Activated CD4-positive, alpha-beta T cell treated with anti-CD3 and anti-CD28 coated beads, Interleukin-2, amount 10 ng/mL, durations not matched to agents 24 days and 14 days (primary cell): ENCODE results near the gene RPIA. TPM values are rescaled to one million over a fixed set of nuclear protein-coding genes. Genes with fewer than 3 reads are reported as not detected.
"Not testable (repeated sequence)": the region's sequence is repeated elsewhere in the genome, so short reads cannot be mapped to it uniquely, and the experiment has no call there.

Experiments
- DNase-seq: peaks from one replicate; pipeline ENCODE4 v3.0.0; 2022
- H3K27ac Mint-ChIP-seq: one replicate; pipeline ENCODE4 v1.8.0; 2022; ENCODE audit warnings: mild to moderate bottlenecking, mixed read lengths
- H3K27me3 Mint-ChIP-seq: one replicate; pipeline ENCODE4 v1.8.0; 2022; ENCODE audit warnings: mixed read lengths
- H3K36me3 Mint-ChIP-seq: one replicate; pipeline ENCODE4 v1.8.0; 2022; ENCODE audit warnings: low read depth, mild to moderate bottlenecking, mixed read lengths
- H3K4me1 Mint-ChIP-seq: one replicate; pipeline ENCODE4 v1.8.0; 2021; ENCODE audit warnings: mixed read lengths
- H3K4me3 Mint-ChIP-seq: one replicate; pipeline ENCODE4 v1.8.0; 2022; ENCODE audit warnings: mild to moderate bottlenecking, moderate library complexity, mixed read lengths
- H3K9me3 Mint-ChIP-seq: one replicate; pipeline ENCODE4 v1.8.0; 2021; ENCODE audit warnings: mixed read lengths
- intact Hi-C: fragments of 100-400 bp; cut with micrococcal nuclease; formaldehyde crosslinking; loops from one replicate; pipeline ENCODE4 v1.15.1; 2023
- total RNA-seq: library from RNA; stranded (reverse); gene quantifications from 2 replicates; pipeline ENCODE4 v1.2.3, GENCODE V29; 2022

Gene RPIA
- total RNA-seq: 80.6 and 86.5 TPM in 2 replicates

GRCh38 chr2:88691339-88692183 is at the start of gene RPIA:
TSS of gene RPIA (plus strand) at chr2:88691673. CDS start at chr2:88691699, 26 bp downstream.
- peaks cover 45% of the 10 kb centered on the region for H3K4me1 Mint-ChIP-seq

DNA sequence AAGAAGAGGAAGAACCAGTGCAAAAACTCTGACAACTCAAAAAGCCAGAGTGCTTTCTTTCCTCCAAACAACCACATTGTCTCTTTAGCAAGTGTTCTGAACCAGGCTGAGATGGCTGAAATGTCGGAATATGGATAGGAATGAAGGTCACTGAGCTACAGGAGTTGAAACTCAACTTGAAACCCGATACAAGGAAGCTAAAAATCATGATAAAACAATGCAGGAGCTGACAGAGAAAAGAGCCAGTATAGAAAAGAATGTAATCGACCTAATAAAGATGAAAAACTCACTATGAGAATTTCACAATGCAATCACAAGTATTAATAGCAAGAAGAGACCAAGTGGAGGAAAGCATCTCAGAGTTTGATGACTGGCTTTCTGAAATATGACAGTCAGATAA is 49.2 kb upstream of the RPIA start:
- DNase-seq: no peak
- Mint-ChIP-seq H3K27me3 (peaks cover 11% of the 10 kb centered on the region), H3K36me3 (peaks cover 10% of the 10 kb centered on the region), H3K4me3 (no peak overlapping the region), H3K4me1 (peaks cover 55% of the 10 kb centered on the region), H3K9me3 (peaks cover 10% of the 10 kb centered on the region), H3K27ac (no peak overlapping the region)
- intact Hi-C loops: no loop called here

More at GRCh38 chr2:88691339-88692183, at the start of gene RPIA:
- intact Hi-C loops: loop anchor here (1.0 to 2.0 kb wide), 4 partner anchors 53 to 91 kb away; partner anchors contain the start of gene EIF2AK3
- Mint-ChIP-seq H3K9me3 (no peaks in the 10 kb centered on the region), H3K36me3 (peaks cover 6% of the 10 kb centered on the region), H3K27me3 (no peaks in the 10 kb centered on the region), H3K4me3 (peak within 1 kb of the TSS; percentile 99), H3K27ac (peak within 1 kb of the TSS; percentile 97)
- peak; percentile 100 for DNase-seq

- H3K4me3 Mint-ChIP-seq: peak overlapping the region; percentile 8
- H3K36me3 Mint-ChIP-seq, H3K27ac Mint-ChIP-seq, DNase-seq, H3K9me3 Mint-ChIP-seq, intact Hi-C loops: not testable (repeated sequence)
- H3K4me1 Mint-ChIP-seq: peaks cover 29% of the 10 kb centered on the region
- peaks cover 11% of the 10 kb centered on the region for H3K27me3 Mint-ChIP-seq
Observed at GRCh38 chr2:88645291-88645882, 46.1 kb upstream of the RPIA start.

GRCh38 chr2:88651646-88652045 is 39.8 kb upstream of the RPIA start:
- DNase-seq: no peak
- Mint-ChIP-seq H3K4me3 (no peak overlapping the region), H3K4me1 (no peaks in the 10 kb centered on the region), H3K9me3 (no peaks in the 10 kb centered on the region), H3K36me3 (no peaks in the 10 kb centered on the region), H3K27me3 (no peaks in the 10 kb centered on the region), H3K27ac (no peak overlapping the region)
- intact Hi-C loops: no loop called here

GRCh38 chr2:88654714-88655113 is 36.8 kb upstream of the RPIA start:
- no peaks in the 10 kb centered on the region for H3K4me1 Mint-ChIP-seq
- H3K4me3 Mint-ChIP-seq: no peak overlapping the region
- no peak overlapping the region for H3K27ac Mint-ChIP-seq
- DNase-seq: no peak
- intact Hi-C loops: no loop called here
- H3K36me3 Mint-ChIP-seq: no peaks in the 10 kb centered on the region
- H3K27me3 Mint-ChIP-seq: no peaks in the 10 kb centered on the region
- no peaks in the 10 kb centered on the region for H3K9me3 Mint-ChIP-seq

DNA sequence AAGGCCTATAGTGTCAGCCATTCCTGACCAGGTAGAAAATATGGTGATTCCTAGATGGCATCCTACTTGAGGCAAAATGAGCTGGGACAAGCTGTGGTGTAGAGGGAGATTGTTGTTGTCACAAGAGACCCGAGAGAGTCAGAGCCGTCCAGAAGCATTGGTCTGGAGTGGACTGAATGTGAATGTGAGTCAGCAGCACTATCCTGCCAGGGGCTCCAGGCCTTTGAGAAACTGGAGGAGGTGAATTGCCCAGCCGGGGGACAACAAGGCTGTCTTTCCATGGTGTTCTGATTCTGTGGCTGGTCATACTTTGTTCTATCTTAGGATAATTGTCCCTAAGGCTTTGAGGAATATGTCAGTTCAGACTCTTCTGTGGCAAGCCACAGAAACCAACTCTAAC is 34.8 kb upstream of the RPIA start:
- Mint-ChIP-seq H3K27ac (no peak overlapping the region), H3K9me3 (peaks cover 3% of the 10 kb centered on the region), H3K4me3 (no peak overlapping the region), H3K36me3 (no peaks in the 10 kb centered on the region), H3K4me1 (no peaks in the 10 kb centered on the region), H3K27me3 (no peaks in the 10 kb centered on the region)
- DNase-seq: no peak
- intact Hi-C loops: no loop called here

GRCh38 chr2:88657131-88657530 is 34.3 kb upstream of the RPIA start:
- DNase-seq: no peak
- no peaks in the 10 kb centered on the region for H3K27me3 Mint-ChIP-seq
- H3K4me1 Mint-ChIP-seq: no peaks in the 10 kb centered on the region
- no peak overlapping the region for H3K4me3 Mint-ChIP-seq
- peaks cover 3% of the 10 kb centered on the region for H3K9me3 Mint-ChIP-seq
- H3K36me3 Mint-ChIP-seq: no peaks in the 10 kb centered on the region
- intact Hi-C loops: no loop called here
- no peak overlapping the region for H3K27ac Mint-ChIP-seq

DNA sequence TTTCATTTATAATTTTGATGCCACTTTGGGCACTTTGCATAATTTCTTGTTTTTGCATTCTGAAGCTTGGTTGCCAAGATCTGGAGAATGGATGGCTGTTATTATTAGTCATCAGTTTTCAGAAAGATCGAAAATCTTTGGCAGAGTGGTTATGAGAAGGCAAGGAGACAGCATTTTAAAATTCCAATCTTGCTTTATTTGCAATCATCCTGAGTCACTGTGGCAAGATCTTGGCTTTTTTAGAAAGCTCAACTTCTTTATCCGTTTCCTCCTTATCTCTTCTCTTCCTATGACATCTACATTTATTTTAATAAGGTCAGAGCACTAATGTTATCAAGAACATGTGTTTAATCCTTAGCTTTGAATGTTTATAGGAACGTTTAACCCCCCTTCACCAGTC is 33.1 kb upstream of the RPIA start:
- intact Hi-C loops: no loop called here
- Mint-ChIP-seq H3K9me3 (peaks cover 3% of the 10 kb centered on the region), H3K36me3 (no peaks in the 10 kb centered on the region), H3K27ac (no peak overlapping the region), H3K4me3 (no peak overlapping the region), H3K27me3 (no peaks in the 10 kb centered on the region), H3K4me1 (no peaks in the 10 kb centered on the region)
- DNase-seq: no peak

GRCh38 chr2:88658881-88659537 is 32.5 kb upstream of the RPIA start:
- no peak for DNase-seq
- Mint-ChIP-seq H3K4me1 (no peaks in the 10 kb centered on the region), H3K36me3 (no peaks in the 10 kb centered on the region), H3K27ac (no peak overlapping the region), H3K9me3 (peaks cover 3% of the 10 kb centered on the region), H3K4me3 (no peak overlapping the region), H3K27me3 (no peaks in the 10 kb centered on the region)
- intact Hi-C loops: no loop called here

DNA sequence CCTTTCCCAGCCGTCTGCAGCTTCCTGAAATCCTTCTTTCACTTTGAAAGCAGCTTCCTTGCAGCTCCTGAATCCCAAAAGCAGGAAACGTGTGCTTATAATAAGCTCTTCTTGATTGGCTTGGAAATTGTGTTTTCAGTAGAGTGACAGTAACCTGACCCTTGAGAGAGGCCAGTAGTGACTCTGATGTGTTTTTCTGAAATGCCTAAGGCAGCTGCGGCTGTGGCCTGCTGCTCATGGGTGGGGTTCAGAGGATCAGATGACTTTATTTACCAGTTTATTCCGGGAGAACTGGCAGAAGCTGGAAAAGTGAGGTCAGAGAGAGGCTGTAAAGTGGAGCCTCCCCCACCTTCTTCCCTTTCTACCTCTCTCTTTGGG is 31.9 kb upstream of the RPIA start:
- no peaks in the 10 kb centered on the region for H3K36me3 Mint-ChIP-seq
- H3K4me1 Mint-ChIP-seq: no peaks in the 10 kb centered on the region
- intact Hi-C loops: no loop called here
- no peaks in the 10 kb centered on the region for H3K27me3 Mint-ChIP-seq
- no peak overlapping the region for H3K27ac Mint-ChIP-seq
- no peak overlapping the region for H3K4me3 Mint-ChIP-seq
- peaks cover 3% of the 10 kb centered on the region for H3K9me3 Mint-ChIP-seq
- DNase-seq: no peak

DNA sequence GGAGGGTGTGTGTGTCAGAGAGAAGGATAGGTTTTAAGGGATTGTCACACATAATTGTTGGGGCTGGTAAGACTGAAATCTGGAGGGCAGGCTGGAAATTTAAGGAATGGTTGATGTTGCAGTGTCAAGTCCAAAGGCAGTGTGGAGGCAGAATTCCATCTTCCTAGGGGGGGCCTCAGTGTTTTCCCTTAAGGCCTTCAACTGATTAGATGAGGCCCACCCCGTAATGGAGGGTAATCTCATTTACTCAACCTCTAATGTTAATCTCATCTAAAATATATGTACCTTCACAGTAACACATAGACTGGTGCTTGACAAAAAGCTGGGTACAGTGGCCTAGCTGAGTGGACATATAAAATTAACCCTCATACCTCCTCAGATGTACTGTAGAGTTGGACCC is 30.9 kb upstream of the RPIA start:
- Mint-ChIP-seq H3K9me3 (peaks cover 3% of the 10 kb centered on the region), H3K4me1 (no peaks in the 10 kb centered on the region), H3K4me3 (no peak overlapping the region), H3K27ac (no peak overlapping the region), H3K36me3 (no peaks in the 10 kb centered on the region), H3K27me3 (no peaks in the 10 kb centered on the region)
- DNase-seq: no peak
- intact Hi-C loops: no loop called here

DNA sequence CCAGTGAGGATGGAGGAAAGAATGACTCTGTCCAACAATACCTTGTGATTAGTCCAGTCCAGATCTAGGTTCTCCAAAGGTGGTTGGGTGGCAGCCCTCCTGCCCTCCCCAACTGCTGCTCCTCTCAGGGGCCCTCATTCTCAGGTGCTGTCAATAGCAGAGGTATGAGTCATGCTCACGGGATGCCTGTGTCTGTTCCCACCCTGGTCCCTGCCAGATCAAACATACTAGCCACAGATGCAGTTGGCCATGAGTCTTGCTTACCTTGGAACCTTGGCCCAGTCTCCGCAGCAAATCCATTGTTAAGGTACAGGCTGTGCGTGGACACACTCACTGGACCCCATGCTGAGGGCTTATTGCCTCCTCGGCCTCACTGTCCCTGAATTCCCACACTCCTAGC is 24.9 kb upstream of the RPIA start:
- no peak for DNase-seq
- Mint-ChIP-seq H3K4me1 (no peaks in the 10 kb centered on the region), H3K36me3 (no peaks in the 10 kb centered on the region), H3K4me3 (no peak overlapping the region), H3K27me3 (no peaks in the 10 kb centered on the region), H3K27ac (no peak overlapping the region), H3K9me3 (no peaks in the 10 kb centered on the region)
- intact Hi-C loops: no loop called here

DNA sequence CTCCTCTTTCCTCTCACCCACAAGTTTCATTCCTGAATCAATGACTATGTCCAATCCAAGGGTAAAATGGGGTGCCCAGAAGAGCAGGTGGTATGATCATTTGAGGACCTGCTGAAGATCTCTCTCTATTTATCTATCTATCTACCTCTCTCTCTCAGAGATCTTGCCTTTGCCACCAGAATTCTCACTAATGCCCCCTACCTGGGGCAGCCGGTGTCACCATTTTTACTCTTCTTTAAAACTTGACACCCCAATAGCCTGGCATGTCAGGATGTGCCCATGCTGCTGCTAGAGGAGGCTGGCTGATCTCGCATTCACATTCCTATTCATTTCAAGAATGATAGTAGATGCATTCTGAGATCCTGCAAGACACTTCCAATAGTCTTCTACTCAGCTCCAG is 24.3 kb upstream of the RPIA start:
- Mint-ChIP-seq H3K9me3 (no peaks in the 10 kb centered on the region), H3K27me3 (peaks cover 3% of the 10 kb centered on the region), H3K4me3 (no peak overlapping the region), H3K27ac (no peak overlapping the region), H3K36me3 (no peaks in the 10 kb centered on the region), H3K4me1 (no peaks in the 10 kb centered on the region)
- intact Hi-C loops: no loop called here
- no peak for DNase-seq

GRCh38 chr2:88668862-88669261 is 22.6 kb upstream of the RPIA start:
- DNase-seq: no peak
- Mint-ChIP-seq H3K27me3 (peaks cover 3% of the 10 kb centered on the region), H3K27ac (no peak overlapping the region), H3K4me3 (no peak overlapping the region), H3K36me3 (no peaks in the 10 kb centered on the region), H3K9me3 (no peaks in the 10 kb centered on the region), H3K4me1 (no peaks in the 10 kb centered on the region)
- intact Hi-C loops: loop anchor here (1.0 kb wide), 1 partner anchor 43 kb away; no protein-coding TSS in a partner anchor
